Gastrocnemius medialis (tissue), 4 donors: ENCODE data around the gene BAZ2B. TPM values are rescaled to one million over a fixed set of nuclear protein-coding genes. Genes with fewer than 3 reads are reported as not detected.

Experiments used
- ATAC-seq, 2 donors: fragments of 150-250 bp; one replicate each; pipeline ENCODE4 v1.9.1; 2016
- DNase-seq, 2 donors: peaks; one replicate each; pipeline ENCODE4 v3.0.0-alpha.2; 2019
- H3K27ac ChIP-seq, 4 donors: fragments of 200-600 bp; sonication (generic); 1 replicate in 1 of 4; 2 replicates in 3 of 4; pipeline ENCODE4 v1.5.1; 2016 to 2018; ENCODE audit warnings: mild to moderate bottlenecking in 2 of 4, moderate library complexity in 1 of 4
- H3K27me3 ChIP-seq, 3 donors: fragments of 200-600 bp; sonication (generic) in 2 of 3; 1 replicate in 1 of 3; 2 replicates in 2 of 3; pipeline versions ENCODE4 v1.5.1 to v1.6.0; 2016 to 2019; ENCODE audit warnings: mild to moderate bottlenecking in 1 of 3, moderate library complexity in 1 of 3
- H3K36me3 ChIP-seq, 2 donors: fragments of 200-600 bp; sonication (generic) in 1 of 2; one replicate each; pipeline ENCODE4 v1.5.1; 2017 to 2018
- H3K4me1 ChIP-seq, 2 donors: fragments of 200-600 bp; sonication (generic) in 1 of 2; one replicate each; pipeline ENCODE4 v1.5.1; 2016 to 2017; ENCODE audit warnings: mild to moderate bottlenecking in 2 of 2
- H3K4me3 ChIP-seq, 4 donors: fragments of 200-600 bp; sonication (generic) in 3 of 4; 1 replicate in 1 of 4; 2 replicates in 3 of 4; pipeline ENCODE4 v1.5.1; 2016 to 2019; ENCODE audit warnings: mild to moderate bottlenecking in 2 of 4
- H3K9me3 ChIP-seq, 3 donors: fragments of 200-600 bp; sonication (generic) in 2 of 3; 1 replicate in 1 of 3; 2 replicates in 2 of 3; pipeline ENCODE4 v1.5.1; 2016 to 2019
- POLR2A ChIP-seq, 2 donors: fragments of 450-650 bp; IDR thresholded peaks; one replicate each; pipeline ENCODE4 v1.6.1; 2017; ENCODE audit warnings: antibody characterized with exemption in 2 of 2, mild to moderate bottlenecking in 2 of 2, moderate library complexity in 2 of 2
- in situ Hi-C, 4 donors: fragments of 200-750 bp; cut with MboI; loops; one replicate each; pipeline versions ENCODE4 v1.15.0 to v1.8.0; 2017; ENCODE audit warnings: low sequenced_read_pairs in 4 of 4
- intact Hi-C: fragments of 100-400 bp; cut with DNase I; formaldehyde crosslinking; loops from one replicate; pipeline ENCODE4 v1.15.1; 2023; ENCODE audit warnings: low total_unique reads
- total RNA-seq, 4 donors: library from RNA; depleted of rRNA; stranded (reverse); fragments of >200 nt; gene quantifications; one replicate each; pipeline versions ENCODE4 v1.1.0 to v1.2.3, GENCODE V29; 2016
- TF ChIP-seq, protein P1 (sequence below), 5 experiments: fragments of 450-650 bp in 3 of 5; fragments of 200-600 bp in 2 of 5; sonication (generic) in 2 of 5; IDR thresholded peaks in 4 of 5; conservative IDR thresholded peaks in 1 of 5; 1 replicate in 4 of 5; 2 replicates in 1 of 5; pipeline ENCODE4 v1.5.1; 2016 to 2019; ENCODE audit warnings: antibody characterized with exemption in 5 of 5, mild to moderate bottlenecking in 3 of 5, moderate library complexity in 3 of 5

The BAZ2B gene
- total RNA-seq, 4 donors from 2014 or later: 27.6 to 57.2 (median 52.3) TPM

GRCh38 chr2:159462961-159463360 is 153.4 kb downstream of the BAZ2B start:
- Histone ChIP-seq H3K4me3 (no peak overlapping the region), H3K27me3 (no peaks in the 10 kb centered on the region), H3K4me1 (peaks cover 4 to 6% of the 10 kb centered on the region in 2 donors), H3K27ac (no peak overlapping the region), H3K36me3 (no peaks in the 10 kb centered on the region), H3K9me3 (no peaks in the 10 kb centered on the region)
- no peak for TF ChIP-seq POLR2A (IDR thresholded peaks at IDR 0.05)
- TF ChIP-seq, protein P1, sequence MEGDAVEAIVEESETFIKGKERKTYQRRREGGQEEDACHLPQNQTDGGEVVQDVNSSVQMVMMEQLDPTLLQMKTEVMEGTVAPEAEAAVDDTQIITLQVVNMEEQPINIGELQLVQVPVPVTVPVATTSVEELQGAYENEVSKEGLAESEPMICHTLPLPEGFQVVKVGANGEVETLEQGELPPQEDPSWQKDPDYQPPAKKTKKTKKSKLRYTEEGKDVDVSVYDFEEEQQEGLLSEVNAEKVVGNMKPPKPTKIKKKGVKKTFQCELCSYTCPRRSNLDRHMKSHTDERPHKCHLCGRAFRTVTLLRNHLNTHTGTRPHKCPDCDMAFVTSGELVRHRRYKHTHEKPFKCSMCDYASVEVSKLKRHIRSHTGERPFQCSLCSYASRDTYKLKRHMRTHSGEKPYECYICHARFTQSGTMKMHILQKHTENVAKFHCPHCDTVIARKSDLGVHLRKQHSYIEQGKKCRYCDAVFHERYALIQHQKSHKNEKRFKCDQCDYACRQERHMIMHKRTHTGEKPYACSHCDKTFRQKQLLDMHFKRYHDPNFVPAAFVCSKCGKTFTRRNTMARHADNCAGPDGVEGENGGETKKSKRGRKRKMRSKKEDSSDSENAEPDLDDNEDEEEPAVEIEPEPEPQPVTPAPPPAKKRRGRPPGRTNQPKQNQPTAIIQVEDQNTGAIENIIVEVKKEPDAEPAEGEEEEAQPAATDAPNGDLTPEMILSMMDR (IDR thresholded peaks at IDR 0.05 in 4 of 5, conservative IDR thresholded peaks at IDR 0.05 in 1 of 5): no peak
- DNase-seq (no peak), ATAC-seq (no peak)
- in situ Hi-C loops: no loop called here
- intact Hi-C loops: no loop called here

DNA sequence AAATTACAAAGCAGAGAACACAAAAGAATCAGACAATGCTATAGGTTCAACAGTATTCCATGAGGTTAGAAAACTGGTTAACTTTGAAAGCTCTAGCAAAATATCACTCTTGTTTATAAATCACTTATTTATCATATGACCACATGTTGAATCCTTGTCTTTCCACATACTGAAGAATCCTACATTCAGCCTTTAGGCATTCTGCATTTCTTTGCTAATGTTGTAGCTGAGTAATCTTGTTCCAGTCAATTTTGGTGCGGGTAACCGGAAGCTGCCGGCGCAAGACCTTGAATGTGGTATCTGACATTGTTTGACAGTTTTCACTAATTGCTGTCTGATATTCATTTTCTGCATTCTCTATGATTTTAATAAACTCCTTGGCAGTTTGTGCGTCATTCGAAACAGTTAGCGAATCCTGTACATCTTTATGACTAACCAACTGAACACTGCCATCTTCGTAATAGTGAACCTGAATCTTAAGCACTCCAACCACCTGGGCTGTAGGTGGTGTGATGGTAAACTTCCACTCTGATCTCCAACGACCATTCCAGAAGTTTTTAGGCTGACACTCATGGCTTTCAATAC is 154.1 kb downstream of the BAZ2B start:
- no peaks in the 10 kb centered on the region for H3K9me3 ChIP-seq
- H3K36me3 ChIP-seq: no peaks in the 10 kb centered on the region
- intact Hi-C loops: no loop called here
- no peak for TF ChIP-seq POLR2A (IDR thresholded peaks at IDR 0.05)
- TF ChIP-seq, protein P1 (IDR thresholded peaks at IDR 0.05 in 4 of 5, conservative IDR thresholded peaks at IDR 0.05 in 1 of 5): no peak
- H3K27me3 ChIP-seq: no peaks in the 10 kb centered on the region
- no peak for ATAC-seq
- in situ Hi-C loops: no loop called here
- DNase-seq: no peak
- no peak overlapping the region for H3K27ac ChIP-seq
- H3K4me3 ChIP-seq: no peak overlapping the region
- H3K4me1 ChIP-seq: peaks cover 6 to 8% of the 10 kb centered on the region in 2 donors

GRCh38 chr2:159461076-159461475 is 155.3 kb downstream of the BAZ2B start:
- no peak overlapping the region for H3K27ac ChIP-seq
- TF ChIP-seq POLR2A (IDR thresholded peaks at IDR 0.05): no peak
- TF ChIP-seq, protein P1 (IDR thresholded peaks at IDR 0.05 in 4 of 5, conservative IDR thresholded peaks at IDR 0.05 in 1 of 5): no peak
- no peak overlapping the region for H3K4me3 ChIP-seq
- intact Hi-C loops: no loop called here
- H3K36me3 ChIP-seq: no peaks in the 10 kb centered on the region
- ATAC-seq (no peak), DNase-seq (no peak)
- H3K4me1 ChIP-seq: peaks cover 15 to 16% of the 10 kb centered on the region in 2 donors
- no peaks in the 10 kb centered on the region for H3K9me3 ChIP-seq
- in situ Hi-C loops: no loop called here
- H3K27me3 ChIP-seq: no peaks in the 10 kb centered on the region

GRCh38 chr2:159460227-159460626 is 156.1 kb downstream of the BAZ2B start:
- H3K4me1 ChIP-seq: peaks cover 17 to 23% of the 10 kb centered on the region in 2 donors
- H3K4me3 ChIP-seq: no peak overlapping the region
- no peaks in the 10 kb centered on the region for H3K36me3 ChIP-seq
- ATAC-seq (no peak), DNase-seq (no peak)
- no peak overlapping the region for H3K27ac ChIP-seq
- in situ Hi-C loops (no loop called here), intact Hi-C loops (no loop called here)
- no peaks in the 10 kb centered on the region for H3K27me3 ChIP-seq
- no peak for TF ChIP-seq POLR2A (IDR thresholded peaks at IDR 0.05)
- TF ChIP-seq, protein P1 (IDR thresholded peaks at IDR 0.05 in 4 of 5, conservative IDR thresholded peaks at IDR 0.05 in 1 of 5): no peak
- no peaks in the 10 kb centered on the region for H3K9me3 ChIP-seq

DNA sequence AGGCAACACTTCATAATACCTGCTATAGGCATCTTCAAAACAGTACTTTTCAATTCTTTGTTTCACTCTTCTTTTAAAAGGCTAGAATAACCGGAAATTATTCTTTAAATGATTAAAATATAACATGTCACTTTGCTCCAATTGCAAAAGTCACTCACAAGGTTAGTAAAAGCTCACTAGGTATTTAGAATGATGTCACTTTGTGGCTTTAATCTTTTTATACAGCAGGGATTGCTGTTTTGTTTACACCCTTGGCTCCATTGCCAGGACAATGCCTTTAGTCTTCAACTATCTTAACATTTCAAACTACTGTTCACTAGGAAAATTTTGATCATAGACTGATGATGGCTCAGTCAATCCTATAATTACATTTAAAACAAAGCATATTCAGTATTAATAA is 157.1 kb downstream of the BAZ2B start:
- Histone ChIP-seq H3K4me3 (no peak overlapping the region), H3K9me3 (no peaks in the 10 kb centered on the region), H3K36me3 (no peaks in the 10 kb centered on the region), H3K4me1 (peaks cover 17 to 23% of the 10 kb centered on the region in 2 donors), H3K27me3 (no peaks in the 10 kb centered on the region), H3K27ac (no peak overlapping the region)
- no peak for DNase-seq
- intact Hi-C loops: no loop called here
- in situ Hi-C loops: no loop called here
- ATAC-seq: no peak
- no peak for TF ChIP-seq POLR2A (IDR thresholded peaks at IDR 0.05)
- TF ChIP-seq, protein P1 (IDR thresholded peaks at IDR 0.05 in 4 of 5, conservative IDR thresholded peaks at IDR 0.05 in 1 of 5): no peak
